NCI-H1694 treated with DMSO at 0.1 percent for 48 hours (cell line): ENCODE data around the gene ARSK.

Experiments
- DNase-seq: peaks from one replicate; lab custom pipeline; 2025; lab: John Stamatoyannopoulos, UW

Gene ARSK

DNA sequence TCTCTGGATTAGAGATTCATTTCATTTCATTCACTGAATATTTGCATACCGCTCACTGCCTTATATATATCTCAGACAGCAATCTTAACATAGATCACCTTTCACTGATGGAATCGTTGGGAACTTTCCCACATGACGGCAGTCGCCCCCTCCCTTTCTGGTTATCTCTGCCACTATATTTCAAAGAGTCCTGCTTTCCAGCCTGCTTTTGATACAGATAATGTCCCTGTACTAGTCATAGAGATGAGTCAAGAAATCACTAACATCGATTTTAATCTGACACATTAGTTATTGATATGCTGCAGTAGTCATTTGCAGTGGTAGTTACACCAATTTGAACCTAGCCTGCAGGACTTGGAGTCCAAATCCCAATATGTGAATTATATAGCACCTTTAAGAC, 8.5 kb downstream of the ARSK start:
- DNase-seq, result no peak

DNA sequence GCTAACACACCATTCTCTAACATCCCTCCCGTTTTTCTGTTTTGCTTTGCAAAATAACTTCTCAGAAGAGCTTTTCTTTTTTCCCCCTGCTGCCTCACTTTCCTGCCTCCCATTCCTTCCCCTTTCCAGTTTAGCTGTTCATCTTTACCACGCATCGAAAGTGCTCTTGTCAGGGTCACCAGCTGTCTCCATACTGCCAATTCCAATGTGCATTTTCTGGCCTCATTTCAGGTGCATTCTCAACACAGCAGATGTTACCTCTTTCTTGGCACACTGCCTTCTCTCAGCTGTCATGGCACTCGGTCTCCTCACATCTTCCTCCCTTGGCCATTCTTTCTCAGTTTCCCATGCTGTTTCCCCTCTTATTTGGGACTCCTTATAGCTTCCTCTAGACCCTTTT, 9.5 kb downstream of the ARSK start:
- peak; percentile 78 for DNase-seq

GRCh38 chr5:95565280-95565920, 10.5 kb downstream of the ARSK start:
- DNase-seq, result no peak

- DNase-seq, result no peak
Observed at GRCh38 chr5:95572016-95572415, 17.1 kb downstream of the ARSK start.

GRCh38 chr5:95581576-95581975, 26.7 kb downstream of the ARSK start:
- DNase-seq, result no peak

GRCh38 chr5:95583992-95584391, 29.1 kb downstream of the ARSK start:
- DNase-seq, result no peak

DNA sequence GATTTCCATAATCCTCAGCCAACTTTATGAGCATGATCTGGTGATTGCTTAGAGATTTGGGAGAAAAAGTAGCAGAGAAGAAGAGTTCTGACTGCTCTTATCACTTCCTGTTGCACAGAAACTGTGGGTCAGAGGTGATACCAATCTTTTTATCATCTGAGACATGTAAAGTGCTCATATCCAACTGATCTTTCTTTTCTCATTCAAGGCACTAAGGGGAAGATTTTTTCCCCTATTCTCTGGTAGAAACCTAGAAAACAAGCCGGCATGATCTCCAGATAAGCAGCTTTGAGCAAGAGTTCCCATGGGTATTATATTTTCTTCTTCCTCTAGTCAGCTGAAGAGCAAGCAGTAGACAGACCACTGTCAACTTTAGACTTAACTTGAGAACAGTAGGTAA, 36.0 kb downstream of the ARSK start:
- no peak for DNase-seq

DNA sequence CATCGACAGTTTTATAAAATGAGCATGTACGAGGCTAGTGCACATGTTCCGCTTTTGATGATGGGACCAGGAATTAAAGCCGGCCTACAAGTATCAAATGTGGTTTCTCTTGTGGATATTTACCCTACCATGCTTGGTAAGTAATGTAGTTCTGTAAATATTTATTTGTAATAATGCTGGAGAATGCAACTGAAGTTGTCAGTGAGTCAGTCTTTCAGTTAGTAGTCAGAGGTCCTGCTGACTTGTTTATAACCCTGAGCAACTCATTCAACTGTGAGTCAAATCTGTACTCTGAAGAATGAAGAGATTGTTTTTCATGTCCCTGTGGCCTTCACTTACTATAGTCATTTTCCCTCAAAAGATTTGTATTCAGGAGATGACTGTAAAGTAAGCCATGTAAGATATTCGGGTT, 36.6 kb downstream of the ARSK start:
- DNase-seq, result no peak

DNA sequence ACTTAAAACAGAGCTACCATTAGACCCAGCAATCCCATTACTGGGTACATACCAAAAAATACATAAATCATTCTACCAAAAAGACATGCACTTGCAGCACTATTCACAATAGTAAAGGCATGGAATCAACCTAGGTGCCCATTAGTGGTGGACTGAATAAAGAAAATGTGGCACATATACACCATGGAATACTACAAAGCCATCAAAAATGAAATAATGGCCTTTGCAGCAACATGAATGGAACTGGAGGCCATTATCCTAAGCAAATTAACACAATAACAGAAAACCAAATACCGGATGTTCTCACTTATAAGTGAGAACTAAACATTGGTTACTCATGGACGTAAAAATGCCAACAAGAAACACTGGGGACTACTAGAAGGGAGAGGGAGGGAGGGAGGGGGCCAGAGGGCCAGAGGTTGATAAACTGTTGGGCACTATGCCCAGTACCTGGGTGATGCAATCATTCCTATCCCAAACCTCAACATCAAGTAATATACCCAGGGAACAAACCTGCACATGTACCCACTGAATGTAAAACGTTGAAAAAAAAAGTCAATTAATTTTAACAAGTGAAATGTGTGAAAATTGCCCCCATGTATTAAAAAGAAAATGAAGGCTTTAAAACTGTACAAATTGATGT, 40.5 kb downstream of the ARSK start:
- no peak for DNase-seq

- no peak for DNase-seq
Observed at GRCh38 chr5:95599252-95599651, 44.4 kb downstream of the ARSK start.

- no peak for DNase-seq
Observed at GRCh38 chr5:95600557-95600956, 45.7 kb downstream of the ARSK start.

DNA sequence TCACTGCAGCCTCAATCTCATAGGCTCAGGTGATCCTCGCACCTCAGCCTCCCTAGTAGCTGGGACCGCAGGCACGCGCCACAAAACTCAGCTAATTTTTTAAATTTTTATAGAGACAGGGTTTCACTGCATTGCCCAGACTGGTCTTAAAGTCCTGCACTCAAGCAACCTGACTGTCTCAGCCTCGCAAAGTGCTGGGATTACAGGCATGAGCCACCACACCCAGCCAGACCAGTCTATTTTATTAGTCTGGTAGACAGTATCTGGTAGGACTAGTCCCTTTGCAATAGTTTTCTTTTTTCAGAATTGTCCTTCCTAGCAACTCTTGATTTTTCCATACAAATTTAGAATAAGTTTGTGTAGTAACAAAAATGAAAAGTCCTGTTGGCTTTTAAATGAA, 50.9 kb downstream of the ARSK start:
- DNase-seq, result no peak

DNA sequence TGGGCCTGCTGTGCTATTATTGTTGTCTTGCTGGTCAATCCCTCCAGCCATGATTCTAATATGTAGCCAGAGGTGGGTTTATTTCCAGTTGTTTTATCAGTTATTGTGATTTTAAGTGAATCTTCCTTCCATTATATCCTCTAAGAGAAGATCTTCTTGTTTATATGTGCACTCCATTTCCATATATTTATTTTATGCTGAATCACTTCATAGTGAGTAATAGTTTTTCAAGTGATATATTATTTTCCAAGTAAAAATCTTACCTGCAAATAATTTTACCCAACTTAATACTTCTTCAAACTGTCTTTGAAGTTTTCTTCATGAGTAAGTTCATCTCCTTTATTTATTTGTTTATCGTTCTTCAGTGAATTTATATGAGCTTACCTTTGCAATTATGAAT, 51.5 kb downstream of the ARSK start:
- no peak for DNase-seq

DNA sequence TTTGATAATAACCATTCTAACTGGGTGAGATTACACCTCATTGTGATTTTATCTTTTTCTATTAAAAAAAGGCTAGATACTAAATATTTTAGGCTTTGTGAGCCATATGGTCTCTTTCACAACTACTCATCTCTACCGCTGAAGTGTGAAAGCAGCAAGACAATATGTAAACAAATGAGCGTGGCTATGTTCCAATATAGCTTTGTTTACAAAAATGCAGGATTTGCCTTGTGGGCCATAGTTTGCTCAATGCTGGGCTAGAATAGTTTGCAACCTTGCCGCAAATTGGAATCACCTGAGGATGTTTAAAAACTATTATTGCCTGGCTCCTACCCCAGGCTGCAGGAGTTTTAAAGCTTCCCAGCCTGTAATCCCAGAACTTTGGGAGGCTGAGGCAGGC, 54.8 kb downstream of the ARSK start:
- peak; percentile 66 for DNase-seq

DNA sequence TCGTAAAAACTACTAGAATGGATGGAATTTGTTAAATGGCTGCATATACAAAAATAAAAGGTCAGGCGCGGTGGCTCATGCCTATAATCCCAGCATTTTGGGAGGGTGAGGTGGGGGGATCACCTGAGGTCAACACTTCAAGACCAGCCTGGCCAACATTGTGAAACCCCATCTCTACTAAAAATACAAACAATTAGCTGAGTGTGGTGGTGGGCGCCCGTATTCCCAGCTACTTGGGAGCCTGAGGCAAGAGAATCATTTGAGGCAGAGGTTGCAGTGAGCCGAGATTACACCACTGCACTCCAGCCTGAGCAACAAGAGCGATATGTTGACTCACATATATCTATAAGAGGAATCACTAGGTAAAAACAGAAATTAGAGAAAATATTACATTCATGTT, 55.6 kb downstream of the ARSK start:
- no peak for DNase-seq

DNA sequence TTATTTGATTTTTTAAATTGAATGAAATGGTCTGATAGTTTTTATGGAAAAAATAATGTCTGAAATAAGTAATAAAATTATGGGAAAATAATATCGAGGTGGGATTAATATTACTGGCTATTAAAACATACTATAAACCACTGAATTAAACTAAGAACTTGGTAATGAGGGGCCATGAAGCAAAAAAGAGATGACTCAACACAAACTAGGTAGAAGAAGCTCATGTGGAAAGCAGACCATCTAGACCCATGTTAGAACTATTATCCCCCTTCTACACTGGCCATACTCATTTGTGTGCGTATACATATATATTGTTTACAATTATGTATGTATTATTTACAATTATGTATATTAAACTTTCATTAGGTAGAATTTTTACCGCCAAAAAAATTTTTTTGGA, 56.5 kb downstream of the ARSK start:
- no peak for DNase-seq

GRCh38 chr5:95613514-95613913, 58.6 kb downstream of the ARSK start:
- no peak for DNase-seq

GRCh38 chr5:95615164-95615467, 60.2 kb downstream of the ARSK start:
- no peak for DNase-seq

- no peak for DNase-seq
Observed at GRCh38 chr5:95617057-95617456, 62.2 kb downstream of the ARSK start.

- no peak for DNase-seq
Observed at GRCh38 chr5:95619096-95619495, 64.2 kb downstream of the ARSK start.

- no peak for DNase-seq
Observed at GRCh38 chr5:95619514-95620029, 64.7 kb downstream of the ARSK start.

- DNase-seq, result peak; percentile 8
Observed at GRCh38 chr5:95620030-95620869, 65.3 kb downstream of the ARSK start, which contains the start of gene GPR150. TSS of gene GPR150 (plus strand) at chr5:95620087. CDS start at chr5:95620276, 189 bp downstream.
